IPS DF 4.7 (cell line): ENCODE measurements around the gene LRRC3.
A peak's percentile ranks its signal among the peaks of the same experiment; 100 is the strongest.

Experiments
- DNase-seq: peaks from one replicate; pipeline ENCODE4 v3.0.0-alpha.2; 2013; ENCODE audit warnings: low spot score; ENCODE audit errors: extremely low read depth

The LRRC3 gene

GRCh38 chr21:44423941-44424607 is 31.2 kb upstream of the LRRC3 start:
- DNase-seq, result no peak

GRCh38 chr21:44424608-44425306 is 30.6 kb upstream of the LRRC3 start:
- no peak for DNase-seq

GRCh38 chr21:44425307-44425894 is 29.9 kb upstream of the LRRC3 start:
- no peak for DNase-seq

- no peak for DNase-seq
These were observed 29.2 kb upstream of the LRRC3 start for GRCh38 chr21:44425895-44426662.

- DNase-seq, result no peak
These were observed 28.6 kb upstream of the LRRC3 start for GRCh38 chr21:44426663-44427191.

GRCh38 chr21:44427241-44428120 is 27.8 kb upstream of the LRRC3 start:
- DNase-seq, result no peak

- peak; percentile 28 for DNase-seq
These were observed 26.9 kb upstream of the LRRC3 start for GRCh38 chr21:44428281-44428960.

- DNase-seq, result no peak
These were observed 25.4 kb upstream of the LRRC3 start for GRCh38 chr21:44429894-44430293.

GRCh38 chr21:44431300-44431699 is 24.0 kb upstream of the LRRC3 start:
- no peak for DNase-seq

GRCh38 chr21:44432841-44433790 is 22.2 kb upstream of the LRRC3 start:
- DNase-seq, result no peak

GRCh38 chr21:44433791-44434567 is 21.3 kb upstream of the LRRC3 start:
- no peak for DNase-seq

GRCh38 chr21:44434568-44434925 is 20.8 kb upstream of the LRRC3 start:
- no peak for DNase-seq

GRCh38 chr21:44434936-44435635 is 20.2 kb upstream of the LRRC3 start:
- DNase-seq, result no peak

GRCh38 chr21:44436111-44436611 is 19.1 kb upstream of the LRRC3 start:
- no peak for DNase-seq

GRCh38 chr21:44436958-44437357 is 18.4 kb upstream of the LRRC3 start:
- no peak for DNase-seq

- DNase-seq, result no peak
These were observed 18.0 kb upstream of the LRRC3 start for GRCh38 chr21:44437371-44437695.

- no peak for DNase-seq
These were observed 17.4 kb upstream of the LRRC3 start for GRCh38 chr21:44437696-44438431.
